ENCODE data around the gene YTHDF2.
A peak's percentile ranks its signal among the peaks of the same experiment; 100 is the strongest.
"Not testable (repeated sequence)": the region's sequence is repeated elsewhere in the genome, so short reads cannot be mapped to it uniquely, and the experiment has no call there.

The YTHDF2 gene

DNA sequence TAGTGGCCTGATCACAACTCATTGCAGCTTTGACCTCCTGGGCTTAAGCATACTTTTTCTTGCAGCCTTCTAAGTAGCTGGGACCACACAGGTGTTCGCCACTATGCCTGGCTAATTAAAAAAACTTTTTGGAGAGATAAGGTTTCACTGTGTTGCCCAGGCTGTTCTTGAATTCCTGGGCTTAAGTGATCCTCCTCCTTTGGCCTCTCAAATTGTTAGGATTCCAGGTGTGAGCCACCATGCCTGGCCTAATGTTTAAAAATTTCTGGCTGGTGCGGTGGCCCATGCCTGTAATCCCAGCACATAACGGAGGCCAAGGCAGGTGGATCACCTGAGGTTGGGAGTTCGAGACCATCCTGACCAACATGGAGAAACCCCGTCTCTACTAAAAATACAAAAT is 24.4 kb downstream of the YTHDF2 start:
- DNase-seq, result no peak

DNA sequence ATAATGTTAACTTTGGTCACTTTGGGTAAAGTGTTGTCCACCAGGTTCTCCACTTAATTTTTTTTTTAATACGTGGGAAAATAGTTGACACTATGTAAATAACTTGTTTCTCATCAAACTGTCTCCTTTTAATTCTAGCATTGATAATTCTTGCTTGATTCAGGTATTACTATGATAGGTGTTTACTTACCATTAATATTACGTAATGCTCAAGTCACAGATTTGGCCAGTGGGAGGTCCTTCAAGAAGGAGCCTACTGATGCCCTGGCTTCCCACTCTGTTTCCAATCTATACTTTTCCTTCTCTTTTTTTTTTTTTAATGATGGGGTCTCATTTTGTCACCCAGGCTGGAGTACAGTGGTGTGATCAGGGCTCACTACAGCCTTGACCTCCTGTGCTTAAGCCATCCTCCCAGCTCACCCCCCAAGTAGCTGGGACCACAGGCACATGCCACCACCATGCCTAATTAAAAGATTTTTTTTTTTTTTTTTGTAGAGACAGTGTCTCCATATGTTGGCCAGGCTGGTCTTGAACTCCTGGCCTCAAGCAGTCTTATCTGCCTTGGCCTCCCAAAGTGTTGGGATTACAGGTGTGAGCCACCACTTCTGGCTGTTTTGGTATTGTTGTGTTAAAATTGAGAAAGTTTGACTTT is 29.9 kb downstream of the YTHDF2 start:
- no peak for DNase-seq

DNA sequence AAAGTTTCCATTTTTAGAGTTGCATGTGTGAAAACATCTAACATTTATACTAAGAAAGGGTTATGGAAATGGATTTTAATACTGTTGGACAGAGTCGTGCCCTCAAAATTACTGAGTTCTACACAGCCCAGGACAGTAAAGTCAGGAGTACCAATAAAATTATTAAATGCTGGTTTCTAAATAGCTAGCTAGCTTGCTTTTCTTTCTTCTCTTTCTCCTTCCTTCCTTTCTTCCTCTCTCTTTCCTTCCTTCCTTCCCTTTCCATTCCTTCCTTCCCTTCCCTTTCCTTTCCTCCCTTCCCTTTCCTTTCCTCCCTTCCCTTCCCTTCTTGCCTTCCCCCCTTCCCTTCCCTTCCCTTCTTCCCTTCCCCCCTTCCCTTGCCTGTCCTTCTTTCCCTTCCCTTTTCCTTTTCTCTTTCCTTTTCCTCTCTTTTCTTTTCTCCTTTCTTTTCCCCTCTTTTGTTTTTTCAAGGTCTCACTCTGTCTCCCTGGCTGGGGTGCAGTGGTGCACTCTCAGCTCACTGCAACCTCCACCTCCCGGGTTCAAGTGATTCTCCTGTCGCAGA is 33.9 kb downstream of the YTHDF2 start:
- DNase-seq, result no peak

DNA sequence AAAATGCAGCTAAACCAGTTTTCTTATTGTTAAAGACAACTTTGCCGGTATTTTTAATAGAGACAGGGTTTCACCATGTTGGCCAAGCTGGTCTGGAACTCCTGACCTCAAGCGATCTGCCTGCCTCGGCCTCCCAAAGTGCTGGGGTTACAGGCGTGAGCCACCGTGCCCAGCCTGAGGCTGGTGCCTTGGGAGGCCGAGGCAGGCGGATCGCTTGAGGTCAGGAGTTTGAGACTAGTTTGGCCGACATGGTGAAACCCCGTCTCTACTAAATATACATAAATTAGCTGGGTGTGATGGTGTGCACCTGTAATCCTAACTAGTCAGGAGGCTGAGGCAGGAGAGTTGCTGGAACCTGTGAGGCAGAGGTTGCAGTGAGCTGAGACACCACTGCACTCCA is 35.2 kb downstream of the YTHDF2 start:
- not testable (repeated sequence) for DNase-seq

DNA sequence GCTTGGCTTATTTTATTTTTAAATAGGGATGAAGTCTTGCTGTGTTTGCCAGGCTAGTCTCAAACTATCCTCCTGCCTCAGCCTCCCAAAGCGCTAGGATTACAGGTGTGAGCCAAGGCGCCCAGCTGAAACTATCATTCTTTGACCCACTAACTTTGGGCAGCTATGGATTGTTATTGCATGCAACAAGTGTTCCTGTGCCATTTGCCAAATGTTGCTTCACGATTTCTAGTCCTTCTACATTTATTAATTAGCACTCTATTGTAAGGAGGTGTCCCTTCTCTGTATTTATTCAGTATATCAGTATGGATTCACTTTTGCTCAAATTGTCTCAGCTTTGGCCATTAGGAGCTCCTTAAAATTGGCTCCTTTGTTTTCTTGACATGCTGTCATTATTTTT is 36.4 kb downstream of the YTHDF2 start:
- no peak for DNase-seq

DNA sequence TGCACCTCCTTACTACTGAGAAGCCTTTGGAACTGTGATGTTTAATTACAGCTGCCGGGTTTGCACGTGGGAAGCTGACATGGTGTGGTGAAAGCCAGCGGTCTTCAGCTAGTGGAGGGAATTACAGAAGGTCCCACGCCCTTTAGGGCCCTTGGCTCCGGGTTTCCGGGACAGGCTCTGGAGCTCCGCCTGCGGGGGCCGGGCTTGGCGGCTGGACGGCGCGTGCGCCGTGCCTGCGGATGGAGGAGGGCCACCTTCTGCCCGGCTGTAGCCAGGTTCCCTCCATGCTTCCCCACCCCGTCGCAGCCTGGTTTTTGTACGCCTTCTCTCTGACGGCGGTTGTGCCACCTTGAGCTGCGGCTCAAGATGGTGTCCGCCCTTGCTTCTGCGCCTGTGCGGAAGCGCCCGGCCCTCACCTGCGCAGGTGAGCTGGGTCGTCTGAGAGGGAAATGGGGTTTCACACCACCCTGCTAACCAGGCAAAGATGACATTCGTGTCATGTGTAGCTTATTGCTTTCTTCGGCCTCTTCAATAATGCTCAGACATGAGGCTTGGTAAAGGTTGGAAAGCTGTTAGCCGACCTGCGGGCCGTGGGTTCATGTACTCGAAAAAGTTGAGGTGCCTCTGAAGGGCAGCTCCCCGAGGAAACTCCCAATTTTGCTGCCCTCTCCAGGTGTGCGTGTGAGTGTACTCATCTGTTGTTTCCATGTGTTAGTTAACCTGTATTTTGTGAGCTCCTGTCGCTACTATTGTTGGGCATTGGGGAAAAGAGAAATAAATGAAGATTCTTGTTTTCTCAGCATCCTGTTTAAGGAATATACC is 38.6 kb downstream of the YTHDF2 start:
- peak; percentile 70 for DNase-seq

DNA sequence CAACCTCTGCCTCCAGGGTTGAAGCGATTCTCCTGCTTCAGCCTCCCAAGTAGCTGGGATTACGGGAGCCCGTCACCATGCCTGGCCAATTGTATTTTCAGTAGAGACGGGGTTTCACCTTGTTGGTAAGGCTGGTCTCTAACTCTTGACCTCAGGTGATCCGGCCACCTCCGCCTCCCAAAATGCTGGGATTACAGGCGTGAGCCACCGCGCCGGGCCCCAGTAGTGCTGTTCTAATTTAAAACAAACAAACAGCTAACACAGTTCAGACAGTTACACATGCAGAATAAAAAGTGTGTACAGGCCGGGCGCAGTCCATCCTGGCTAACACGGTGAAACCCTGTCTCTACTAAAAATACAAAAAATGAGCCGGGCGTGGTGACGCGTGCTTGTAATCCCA is 39.6 kb downstream of the YTHDF2 start:
- DNase-seq, result no peak

DNA sequence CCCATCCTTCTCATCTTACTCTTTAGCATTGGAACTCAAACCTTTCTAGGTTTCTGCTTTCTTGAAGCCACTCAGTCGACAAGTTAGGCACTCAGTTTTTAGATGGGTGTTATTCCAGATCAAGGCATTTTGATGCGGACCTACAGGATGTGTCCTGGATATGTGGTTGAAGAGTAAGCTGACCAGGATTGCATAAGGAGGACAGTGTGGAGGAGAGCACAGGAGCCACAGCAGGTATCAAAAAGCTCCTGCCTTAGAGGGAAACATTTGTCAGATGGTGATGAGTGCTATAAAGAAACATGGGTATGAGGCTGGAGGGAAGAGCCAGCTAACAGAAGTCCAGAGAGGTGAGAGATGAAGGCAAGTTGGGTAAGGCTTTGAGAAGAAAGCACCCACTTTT is 41.3 kb downstream of the YTHDF2 start:
- no peak for DNase-seq

DNA sequence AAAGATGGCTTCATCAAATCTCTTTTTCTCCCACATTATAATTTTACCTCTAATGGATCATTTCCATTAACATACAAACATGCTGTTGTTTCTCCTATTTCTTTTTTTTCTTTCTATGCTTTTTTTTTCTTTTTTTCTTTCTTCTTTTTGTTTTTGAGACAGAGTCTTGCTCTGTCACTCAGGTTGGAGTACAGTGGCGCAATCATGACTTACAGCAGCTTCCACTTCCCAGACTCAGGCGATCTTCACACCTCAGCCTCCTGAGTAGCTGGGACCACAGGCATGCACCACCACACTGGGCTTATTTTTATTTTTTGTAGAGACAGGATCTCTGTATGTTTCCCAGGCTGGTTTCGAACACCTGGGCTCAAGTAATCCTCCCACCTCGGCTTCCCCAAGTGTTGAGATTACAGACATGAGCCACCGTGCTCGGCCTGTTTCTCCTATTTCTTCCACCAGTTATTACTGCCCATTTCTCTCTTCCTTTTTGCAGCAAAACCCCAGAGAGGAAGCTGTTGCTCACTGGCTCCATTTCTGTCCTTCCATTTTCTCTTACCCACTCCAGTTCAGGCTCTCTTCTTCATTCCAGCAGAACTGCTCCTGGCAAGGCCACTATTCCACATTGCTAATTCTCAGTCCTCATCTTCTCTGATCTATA is 43.1 kb downstream of the YTHDF2 start:
- DNase-seq, result no peak

DNA sequence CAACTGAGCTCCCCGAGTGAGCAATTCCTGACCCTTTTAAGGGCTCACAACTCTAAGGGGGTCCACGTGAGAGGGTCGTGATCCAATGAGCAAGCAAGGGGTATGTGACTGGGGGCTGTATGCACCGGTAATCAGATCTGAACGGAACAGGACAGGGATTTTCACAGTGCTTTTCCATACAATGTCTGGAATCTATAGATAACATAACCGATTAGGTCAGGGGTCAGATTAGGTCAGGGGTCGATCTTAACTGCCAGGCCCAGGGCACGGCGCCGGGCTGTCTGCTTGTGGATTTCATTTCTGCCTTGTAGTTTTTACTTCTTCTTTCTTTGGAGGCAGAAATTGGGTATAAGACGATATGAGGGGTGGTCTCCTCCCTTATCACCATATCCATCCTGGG is 44.6 kb downstream of the YTHDF2 start:
- DNase-seq, result no peak

DNA sequence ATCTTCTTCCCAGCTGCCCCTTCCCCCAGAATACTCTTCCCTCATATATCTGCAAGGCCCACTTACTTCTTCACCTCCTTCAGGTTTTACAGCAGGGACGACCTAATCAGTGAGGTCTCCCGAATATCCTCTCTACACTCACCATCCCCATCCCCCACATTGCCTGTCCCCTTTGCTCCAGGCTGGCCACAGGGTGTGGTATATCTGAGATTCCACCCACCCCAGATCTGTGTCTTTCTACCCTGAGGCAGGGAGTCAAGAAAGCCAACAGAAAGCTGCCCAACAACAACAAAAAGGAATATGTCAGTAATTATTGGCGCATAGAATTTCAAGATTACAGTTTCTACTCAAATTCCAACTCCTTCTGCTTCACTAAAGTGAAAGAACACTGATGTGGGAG is 45.3 kb downstream of the YTHDF2 start:
- DNase-seq, result no peak

DNA sequence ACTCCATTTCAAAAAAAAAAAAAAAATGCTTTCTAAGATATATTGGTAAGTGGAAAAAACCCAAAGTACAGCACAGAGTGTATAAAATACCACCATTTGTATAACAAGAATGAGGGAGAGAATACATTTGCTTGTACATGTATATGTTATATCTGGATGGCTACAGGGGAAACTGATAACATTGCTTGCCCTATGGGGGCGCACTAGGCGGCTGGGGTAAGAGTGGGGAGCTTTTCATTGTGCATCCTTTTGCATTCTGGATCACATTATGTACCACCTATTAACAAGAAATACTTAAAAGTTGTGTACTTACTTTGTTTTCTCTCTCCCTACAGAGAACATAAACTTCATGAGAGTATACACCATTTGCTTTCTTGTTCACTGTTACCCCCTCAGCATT is 46.6 kb downstream of the YTHDF2 start:
- DNase-seq, result no peak

DNA sequence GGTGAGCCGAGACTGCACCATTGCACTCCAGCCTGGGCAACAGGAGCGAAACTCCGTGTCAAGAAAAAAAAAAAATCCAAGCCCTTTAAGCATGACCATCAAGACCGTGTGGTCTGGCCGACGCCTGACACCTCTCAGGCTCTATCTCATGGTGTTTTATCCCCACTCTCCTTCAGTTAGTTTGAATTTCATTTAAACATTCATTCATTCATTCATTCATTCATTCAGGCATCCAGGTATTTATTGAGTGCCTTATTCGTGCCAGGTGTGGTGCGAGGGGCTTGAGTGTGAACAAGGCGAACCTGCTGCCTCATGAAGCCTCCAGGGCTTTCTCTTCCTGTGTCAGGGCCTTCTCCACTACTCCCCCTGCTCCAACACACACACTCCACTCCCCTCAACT is 52.7 kb downstream of the YTHDF2 start:
- no peak for DNase-seq

DNA sequence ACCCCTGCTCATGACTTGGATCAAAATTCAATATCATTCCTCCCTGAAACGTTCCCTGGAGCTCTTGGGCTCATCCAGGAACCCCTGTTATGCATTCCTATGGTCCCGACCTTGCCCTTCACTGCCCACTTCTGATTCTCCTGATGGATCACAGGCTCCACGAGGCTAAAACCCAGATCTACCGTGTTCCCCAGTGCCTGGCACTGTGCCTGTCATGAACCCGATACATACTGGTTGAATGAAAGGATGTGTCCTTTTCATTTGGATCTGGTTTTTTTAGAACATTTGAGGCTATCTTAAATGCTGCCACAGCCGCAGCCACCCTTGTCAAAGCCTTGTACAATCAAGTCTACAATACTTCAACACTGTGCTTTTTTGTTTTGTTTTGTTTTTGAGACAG is 53.1 kb downstream of the YTHDF2 start:
- no peak for DNase-seq

DNA sequence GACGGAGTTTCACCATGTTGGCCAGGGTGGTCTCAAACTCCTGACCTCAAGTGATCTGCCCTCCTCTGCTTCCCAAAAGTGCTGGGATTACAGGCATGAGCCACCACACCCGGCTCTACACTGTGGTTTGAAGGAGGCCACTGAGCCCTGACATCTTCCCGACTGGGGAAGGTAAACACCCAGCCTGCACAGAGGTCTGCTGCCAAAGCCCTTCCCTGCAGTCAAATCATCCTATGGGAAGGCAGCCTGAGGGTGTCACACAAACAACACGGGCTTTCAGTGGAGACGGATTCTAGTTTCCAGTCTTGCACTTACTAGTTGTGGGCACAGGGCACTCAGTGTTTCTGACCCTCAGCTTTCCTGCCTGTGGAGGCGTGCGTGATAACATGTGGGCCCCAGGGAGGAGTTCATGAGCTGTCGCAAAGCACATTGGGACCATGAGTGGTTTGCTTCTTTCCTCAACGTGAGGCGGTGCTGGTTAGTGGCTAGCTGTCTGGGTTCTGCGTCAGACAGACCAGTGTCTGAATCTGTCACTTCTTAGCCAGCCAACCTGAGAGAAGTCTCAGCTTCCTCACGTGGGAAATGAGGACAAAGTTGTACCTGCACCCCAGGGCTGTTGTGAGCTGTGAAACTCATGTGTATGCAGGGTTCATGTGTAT is 53.8 kb downstream of the YTHDF2 start:
- DNase-seq, result no peak

DNA sequence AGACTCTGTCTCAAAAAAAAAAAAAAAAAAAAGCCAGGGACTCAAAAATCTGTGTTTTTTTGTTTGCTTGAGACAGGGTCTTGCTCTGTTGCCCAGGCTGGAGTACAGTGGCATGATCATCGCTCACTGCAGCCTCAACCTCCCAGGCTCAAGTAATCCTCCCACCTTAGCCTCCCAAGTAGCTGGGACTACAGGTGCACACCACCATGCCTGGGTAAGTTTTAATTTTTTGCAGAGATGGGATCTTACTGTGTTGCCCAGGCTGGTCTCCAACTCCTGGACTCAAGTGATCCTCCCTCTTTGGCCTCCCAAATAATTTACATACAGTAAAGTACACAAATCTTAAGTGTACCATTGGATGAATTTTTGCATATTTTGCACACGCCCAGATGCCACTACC is 55.2 kb downstream of the YTHDF2 start:
- not testable (repeated sequence) for DNase-seq

DNA sequence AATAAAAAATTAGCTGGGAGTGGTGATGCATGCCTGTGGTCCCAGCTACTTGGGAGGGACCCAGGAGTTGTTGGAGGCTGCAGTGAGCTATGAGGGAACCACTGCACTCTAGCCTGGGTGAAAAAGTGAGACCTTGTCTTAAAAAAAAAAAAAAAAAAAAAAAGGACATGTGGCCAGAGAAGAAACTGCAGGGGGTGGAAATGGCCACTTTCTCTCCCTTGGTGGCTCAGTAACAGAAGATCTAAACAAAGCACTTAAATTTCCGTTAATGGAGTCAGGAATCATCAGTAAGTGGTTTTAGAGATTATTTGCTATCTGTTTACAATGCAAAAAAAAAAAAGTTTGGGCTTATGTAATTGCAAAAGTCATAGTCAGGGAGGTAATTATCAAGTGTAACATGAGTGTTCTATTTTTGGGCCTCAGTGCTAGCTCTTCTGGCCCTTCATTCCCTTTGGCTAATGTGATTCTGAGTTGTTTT is 55.9 kb downstream of the YTHDF2 start:
- no peak for DNase-seq

DNA sequence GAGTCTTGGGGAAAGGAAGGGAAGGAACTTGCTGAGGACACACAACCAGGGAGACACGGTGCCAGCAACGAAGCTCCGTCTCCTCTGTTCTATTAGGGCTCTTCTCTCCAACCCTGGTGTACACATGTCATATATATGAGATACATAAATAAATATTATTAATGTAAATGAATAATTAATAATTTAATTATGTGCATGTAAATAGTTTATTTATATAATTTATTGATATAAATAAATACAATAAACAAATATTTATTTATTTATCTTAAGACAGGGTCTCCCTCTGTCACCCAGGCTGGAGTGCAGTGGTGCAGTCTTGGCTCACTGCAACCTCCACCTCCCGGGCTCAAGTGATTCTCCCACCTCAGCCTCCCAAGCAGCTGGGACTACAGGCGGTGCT is 57.8 kb downstream of the YTHDF2 start:
- DNase-seq, result not testable (repeated sequence)

DNA sequence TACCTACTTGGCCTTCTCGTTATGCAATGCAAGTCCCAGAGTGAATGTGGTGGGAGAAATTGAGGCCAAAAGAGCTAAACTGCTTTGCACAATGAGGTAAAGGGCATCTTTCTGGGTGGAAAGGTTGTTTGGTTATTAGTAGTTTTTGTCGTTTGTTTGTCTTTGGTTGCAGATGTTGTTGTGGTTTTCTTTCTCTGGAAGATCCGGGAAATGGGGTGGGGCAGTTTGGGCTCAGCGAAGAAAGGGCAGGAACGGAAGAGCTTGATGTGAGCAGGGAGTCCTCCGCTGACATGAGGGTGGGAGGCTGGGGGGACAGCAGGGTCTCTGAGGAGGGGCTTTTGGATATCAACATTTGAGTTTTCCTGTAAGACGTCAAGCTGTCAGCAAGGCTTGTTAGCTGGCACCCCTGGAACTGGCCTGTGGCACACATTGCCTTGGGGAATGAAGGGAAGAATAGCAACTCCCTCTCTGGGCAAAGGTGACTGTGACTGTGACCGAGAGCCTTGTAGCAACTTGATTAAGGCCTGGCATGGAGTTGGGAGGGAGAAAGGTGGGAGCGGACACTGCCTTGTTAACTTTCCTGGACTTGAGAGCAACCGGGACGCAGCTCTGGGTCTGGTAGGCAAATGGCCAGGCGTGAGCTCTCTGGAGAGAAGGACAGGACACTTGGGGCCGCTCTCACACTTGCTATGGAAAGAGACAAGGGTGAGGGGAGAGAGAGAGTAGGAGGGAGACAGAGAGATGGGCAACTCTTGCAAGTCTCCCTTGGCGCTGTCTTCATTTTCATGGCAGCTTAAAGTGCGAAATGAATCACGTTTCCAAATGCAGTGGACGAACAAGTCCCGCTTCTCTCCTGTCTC is 59.8 kb downstream of the YTHDF2 start:
- DNase-seq, result no peak

DNA sequence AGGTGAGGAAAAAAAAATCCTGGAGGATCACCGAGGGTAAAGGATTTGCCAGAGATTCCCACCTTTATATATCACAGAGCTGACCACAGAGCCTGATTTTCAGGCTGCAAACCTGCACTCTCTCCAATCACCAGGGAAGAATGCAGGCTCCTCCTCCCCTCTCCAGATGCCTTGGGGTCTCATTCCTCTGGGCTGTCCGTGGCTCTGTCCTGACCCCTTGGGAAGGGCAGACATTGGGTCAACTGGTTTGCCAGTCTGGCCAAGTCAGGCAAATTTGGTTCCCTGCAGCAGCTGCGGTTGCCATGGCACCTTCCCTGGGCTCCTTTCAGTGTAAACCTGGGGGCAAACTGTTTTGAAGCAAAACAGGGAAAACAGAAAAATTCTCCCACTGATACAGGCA is 63.6 kb downstream of the YTHDF2 start:
- no peak for DNase-seq

DNA sequence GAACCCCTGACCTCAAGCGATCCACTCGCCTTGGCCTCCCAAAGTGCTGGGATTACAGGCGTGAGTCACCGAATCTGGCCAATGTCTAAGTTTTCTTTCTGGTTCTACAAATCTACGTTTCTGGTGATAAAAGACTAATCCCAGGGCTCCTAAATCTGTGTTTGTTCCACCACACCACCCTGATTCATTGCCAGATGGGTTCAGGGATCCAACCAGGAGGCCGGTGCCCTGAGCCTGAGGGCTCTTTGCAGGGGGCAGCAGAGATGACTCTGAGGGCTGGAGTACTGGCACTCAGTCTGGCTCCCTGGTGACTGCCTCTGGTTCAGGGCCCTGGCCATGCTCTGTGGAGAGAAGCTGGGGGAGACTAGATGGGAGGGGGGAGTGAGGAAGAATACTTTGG is 64.7 kb downstream of the YTHDF2 start:
- no peak for DNase-seq

DNA sequence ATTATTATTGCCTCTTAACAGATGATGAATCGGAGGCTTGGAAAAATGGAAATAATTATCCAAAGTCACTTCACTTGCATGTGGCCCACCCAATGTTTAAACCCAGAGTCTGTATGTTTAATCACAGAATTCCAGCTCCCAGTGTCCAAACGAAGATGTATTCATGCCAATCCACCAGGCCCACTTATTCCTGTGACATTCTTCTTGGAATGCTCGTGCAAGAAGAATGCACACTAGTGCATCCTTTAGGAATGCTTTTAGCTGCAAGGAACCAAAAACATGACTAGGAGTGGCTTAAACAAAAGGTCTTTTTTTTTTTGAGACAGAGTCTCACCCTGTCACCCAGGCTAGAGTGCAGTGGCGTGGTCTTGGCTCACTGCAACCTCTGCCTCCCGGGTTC is 66.3 kb downstream of the YTHDF2 start:
- DNase-seq, result no peak
